Liver (tissue), 9 donors: ENCODE measurements around the gene TEC. TPM values are rescaled to one million over a fixed set of nuclear protein-coding genes. Genes with fewer than 3 reads are reported as not detected.

Experiments used
- DNase-seq: peaks from one replicate; pipeline ENCODE4 v3.0.0-alpha.2; 2017; ENCODE audit warnings: low spot score
- H3K27ac ChIP-seq, 2 donors: one replicate each; pipeline ENCODE4 v1.7.0; 2013; ENCODE audit warnings: inconsistent platforms in 2 of 2, low read length in 2 of 2, control low read depth in 1 of 2, low read depth in 1 of 2, mild to moderate bottlenecking in 1 of 2
- H3K27me3 ChIP-seq, 4 donors: one replicate each; pipeline versions ENCODE4 v1.6.1 to v1.7.0; 2013; ENCODE audit warnings: low read length in 3 of 4, inconsistent platforms in 1 of 4, mild to moderate bottlenecking in 1 of 4, moderate library complexity in 1 of 4; ENCODE audit not compliant: control insufficient read depth in 4 of 4, insufficient read depth in 4 of 4
- H3K36me3 ChIP-seq, 4 donors: one replicate each; pipeline versions ENCODE4 v1.6.1 to v1.7.0; 2013; ENCODE audit warnings: low read length in 3 of 4, mild to moderate bottlenecking in 3 of 4, low read depth in 1 of 4, moderate library complexity in 1 of 4; ENCODE audit not compliant: control insufficient read depth in 4 of 4, insufficient read depth in 3 of 4
- H3K4me1 ChIP-seq, 4 donors: one replicate each; pipeline versions ENCODE4 v1.6.1 to v1.7.0; 2013; ENCODE audit warnings: low read length in 3 of 4, mild to moderate bottlenecking in 3 of 4, moderate library complexity in 1 of 4; ENCODE audit not compliant: control insufficient read depth in 4 of 4, insufficient read depth in 4 of 4
- H3K4me3 ChIP-seq, 3 donors: one replicate each; pipeline versions ENCODE4 v1.6.1 to v1.7.0; 2013; ENCODE audit warnings: low read length in 3 of 3, control low read depth in 1 of 3, low read depth in 1 of 3, mild to moderate bottlenecking in 1 of 3
- H3K9ac ChIP-seq, 2 donors: one replicate each; pipeline ENCODE4 v1.7.0; 2013; ENCODE audit warnings: low read length in 2 of 2, mild to moderate bottlenecking in 2 of 2, moderate library complexity in 2 of 2, control low read depth in 1 of 2, low read depth in 1 of 2
- H3K9me3 ChIP-seq, 4 donors: one replicate each; pipeline versions ENCODE4 v1.6.1 to v1.7.0; 2013; ENCODE audit warnings: low read length in 3 of 4; ENCODE audit not compliant: control insufficient read depth in 4 of 4
- EGR1 ChIP-seq, 2 donors: IDR thresholded peaks; 2 replicates each; pipeline ENCODE4 v1.6.1; 2016 to 2018; ENCODE audit warnings: antibody characterized with exemption in 2 of 2, low read depth in 2 of 2
- FOXA1 ChIP-seq: IDR thresholded peaks from 2 replicates; pipeline ENCODE4 v1.6.1; 2016; ENCODE audit warnings: antibody characterized with exemption
- FOXA2 ChIP-seq: IDR thresholded peaks from 2 replicates; pipeline ENCODE4 v1.6.1; 2016; ENCODE audit warnings: antibody characterized with exemption
- GABPA ChIP-seq, 2 donors: IDR thresholded peaks in 1 of 2; conservative IDR thresholded peaks in 1 of 2; 2 replicates each; pipeline ENCODE4 v1.6.1; 2016; ENCODE audit warnings: antibody characterized with exemption in 2 of 2, mild to moderate bottlenecking in 1 of 2, moderate library complexity in 1 of 2
- HNF4G ChIP-seq: IDR thresholded peaks from 2 replicates; pipeline ENCODE4 v1.6.1; 2016; ENCODE audit warnings: antibody characterized with exemption
- JUND ChIP-seq, 2 donors: IDR thresholded peaks; 2 replicates each; pipeline ENCODE4 v1.6.1; 2016; ENCODE audit warnings: antibody characterized with exemption in 2 of 2
- NR2F2 ChIP-seq: IDR thresholded peaks from 2 replicates; pipeline ENCODE4 v1.6.1; 2016; ENCODE audit warnings: antibody characterized with exemption
- RAD21 ChIP-seq, 2 donors: IDR thresholded peaks; 2 replicates each; pipeline ENCODE4 v1.6.1; 2016; ENCODE audit warnings: antibody characterized with exemption in 2 of 2, mild to moderate bottlenecking in 2 of 2
- SP1 ChIP-seq: IDR thresholded peaks from 2 replicates; pipeline ENCODE4 v1.6.1; 2018; ENCODE audit warnings: antibody characterized with exemption, mild to moderate bottlenecking
- TAF1 ChIP-seq: conservative IDR thresholded peaks from 2 replicates; pipeline ENCODE4 v1.6.1; 2016; ENCODE audit warnings: antibody characterized with exemption, mild to moderate bottlenecking
- YY1 ChIP-seq: IDR thresholded peaks from 2 replicates; pipeline ENCODE4 v1.6.1; 2016; ENCODE audit warnings: antibody characterized with exemption, mild to moderate bottlenecking
- WGBS: extraction: QIAGEN DNeasy Blood & Tissue Kit; methylation state at CpG from one replicate; pipeline ENCODE4 v1.1.7; 2013; 5-methylcytosine and 5-hydroxymethylcytosine counted together
- polyA plus RNA-seq, 2 donors: library from polyadenylated mRNA; stranded (reverse) in 1 of 2; unstranded in 1 of 2; fragments of 200-250 nt in 1 of 2; fragments of >200 nt in 1 of 2; fragmentation: Nextera tagmentation in 1 of 2; extraction: Ambion mirVana in 1 of 2; gene quantifications; one replicate each; pipeline versions ENCODE4 v1.2.1 to v1.2.3, GENCODE V29; 2013 to 2015
- total RNA-seq, 2 donors: library from RNA; depleted of rRNA; stranded (reverse); fragments of >200 nt; gene quantifications; one replicate each; pipeline ENCODE4 v1.2.3, GENCODE V29; 2014
- TF ChIP-seq, protein P1 (sequence below): IDR thresholded peaks from 2 replicates; pipeline ENCODE4 v1.6.1; 2016; ENCODE audit warnings: antibody characterized with exemption, mild to moderate bottlenecking
- TF ChIP-seq, protein P2 (sequence below): IDR thresholded peaks from 2 replicates; pipeline ENCODE4 v1.6.1; 2016; ENCODE audit warnings: antibody characterized with exemption
- TF ChIP-seq, protein P3 (sequence below): IDR thresholded peaks from 2 replicates; pipeline ENCODE4 v1.6.1; 2016; ENCODE audit warnings: antibody characterized with exemption
- TF ChIP-seq, protein P4 (sequence below): fragments of 150-350 bp; IDR thresholded peaks from 2 replicates; pipeline ENCODE4 v1.5.1; 2017; ENCODE audit warnings: improper control_type of control experiment, low read depth, low read length; ENCODE audit not compliant: missing input control
- TF ChIP-seq, protein P5 (sequence below): IDR thresholded peaks from 2 replicates; pipeline ENCODE4 v1.6.1; 2016; ENCODE audit warnings: antibody characterized with exemption
- donor health status: healthy.
- donor health status: healthy.
- donor health status: healthy.
- donor health status: healthy.
- donor health status: healthy.

The TEC gene
- total and polyA plus RNA-seq, 4 donors: 1.1 to 4.7 (median 2.0) TPM

DNA sequence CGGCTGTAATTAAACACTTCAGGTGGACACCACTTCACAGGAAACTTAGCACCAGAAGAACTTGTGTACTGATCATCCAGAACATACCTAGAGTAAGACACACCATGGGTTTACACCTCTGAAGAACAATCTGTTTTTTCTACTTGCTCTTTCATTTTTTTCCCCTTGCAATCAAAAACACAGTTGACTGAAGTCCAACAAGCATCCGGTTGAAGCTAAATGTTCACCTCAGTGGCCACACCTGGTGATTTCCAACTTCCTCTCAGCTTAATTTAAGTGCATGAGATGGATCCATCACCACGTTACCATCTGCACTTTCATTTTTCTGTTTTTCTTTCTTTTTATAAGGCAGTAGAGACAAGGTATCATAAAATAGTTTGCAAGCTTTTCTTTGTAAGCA is 130.7 kb downstream of the TEC start:
- TF ChIP-seq EGR1 (IDR thresholded peaks at IDR 0.05; ENCODE audit: low read depth in 2 of 2) (no peak), GABPA (IDR thresholded peaks at IDR 0.05 in 1 of 2, conservative IDR thresholded peaks at IDR 0.05 in 1 of 2) (no peak)
- TF ChIP-seq, protein P1, sequence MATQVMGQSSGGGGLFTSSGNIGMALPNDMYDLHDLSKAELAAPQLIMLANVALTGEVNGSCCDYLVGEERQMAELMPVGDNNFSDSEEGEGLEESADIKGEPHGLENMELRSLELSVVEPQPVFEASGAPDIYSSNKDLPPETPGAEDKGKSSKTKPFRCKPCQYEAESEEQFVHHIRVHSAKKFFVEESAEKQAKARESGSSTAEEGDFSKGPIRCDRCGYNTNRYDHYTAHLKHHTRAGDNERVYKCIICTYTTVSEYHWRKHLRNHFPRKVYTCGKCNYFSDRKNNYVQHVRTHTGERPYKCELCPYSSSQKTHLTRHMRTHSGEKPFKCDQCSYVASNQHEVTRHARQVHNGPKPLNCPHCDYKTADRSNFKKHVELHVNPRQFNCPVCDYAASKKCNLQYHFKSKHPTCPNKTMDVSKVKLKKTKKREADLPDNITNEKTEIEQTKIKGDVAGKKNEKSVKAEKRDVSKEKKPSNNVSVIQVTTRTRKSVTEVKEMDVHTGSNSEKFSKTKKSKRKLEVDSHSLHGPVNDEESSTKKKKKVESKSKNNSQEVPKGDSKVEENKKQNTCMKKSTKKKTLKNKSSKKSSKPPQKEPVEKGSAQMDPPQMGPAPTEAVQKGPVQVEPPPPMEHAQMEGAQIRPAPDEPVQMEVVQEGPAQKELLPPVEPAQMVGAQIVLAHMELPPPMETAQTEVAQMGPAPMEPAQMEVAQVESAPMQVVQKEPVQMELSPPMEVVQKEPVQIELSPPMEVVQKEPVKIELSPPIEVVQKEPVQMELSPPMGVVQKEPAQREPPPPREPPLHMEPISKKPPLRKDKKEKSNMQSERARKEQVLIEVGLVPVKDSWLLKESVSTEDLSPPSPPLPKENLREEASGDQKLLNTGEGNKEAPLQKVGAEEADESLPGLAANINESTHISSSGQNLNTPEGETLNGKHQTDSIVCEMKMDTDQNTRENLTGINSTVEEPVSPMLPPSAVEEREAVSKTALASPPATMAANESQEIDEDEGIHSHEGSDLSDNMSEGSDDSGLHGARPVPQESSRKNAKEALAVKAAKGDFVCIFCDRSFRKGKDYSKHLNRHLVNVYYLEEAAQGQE: no peak
- H3K27ac ChIP-seq: no peak overlapping the region

DNA sequence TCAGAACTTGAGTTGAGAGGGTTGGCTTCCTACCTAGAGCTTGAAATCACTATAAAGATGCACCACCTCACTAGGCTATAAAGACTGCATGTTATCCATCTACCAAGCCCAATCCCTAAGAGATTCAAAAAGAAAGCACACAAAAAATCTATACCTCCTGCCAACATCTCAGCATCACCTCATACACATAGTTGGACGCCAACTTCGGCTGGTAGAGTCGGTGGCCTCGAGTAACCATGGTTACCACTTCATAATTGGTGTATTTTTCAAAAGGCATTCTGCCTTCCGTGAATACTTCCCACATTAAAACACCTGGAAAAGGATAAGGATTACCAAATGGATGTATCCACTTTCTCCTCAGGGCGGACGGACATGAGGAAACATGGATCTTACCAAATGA is 131.1 kb downstream of the TEC start:
- H3K4me1 ChIP-seq: no peaks in the 10 kb centered on the region
- H3K27me3 ChIP-seq: no peaks in the 10 kb centered on the region
- no peak overlapping the region for H3K4me3 ChIP-seq
- no peak overlapping the region for H3K27ac ChIP-seq
- no peaks in the 10 kb centered on the region for H3K9me3 ChIP-seq
- no peak for DNase-seq
- peaks cover 2 to 25% (median 21%) of the 10 kb centered on the region in 4 donors for H3K36me3 ChIP-seq
- no peak for TF ChIP-seq EGR1 (IDR thresholded peaks at IDR 0.05; ENCODE audit: low read depth in 2 of 2)
- H3K9ac ChIP-seq: no peak overlapping the region
- 96% methylated on average over 7 of the region's 7 CpGs for WGBS

More for the DNA sequence above, 130.7 kb downstream of the TEC start:
- WGBS: 78% methylated on average over 3 of the region's 3 CpGs
- H3K36me3 ChIP-seq: peaks cover 4 to 25% (median 21%) of the 10 kb centered on the region in 4 donors
- no peak overlapping the region for H3K4me3 ChIP-seq
- H3K9ac ChIP-seq: no peak overlapping the region
- no peaks in the 10 kb centered on the region for H3K4me1 ChIP-seq
- DNase-seq: no peak
- H3K9me3 ChIP-seq: no peaks in the 10 kb centered on the region
- no peaks in the 10 kb centered on the region for H3K27me3 ChIP-seq

DNA sequence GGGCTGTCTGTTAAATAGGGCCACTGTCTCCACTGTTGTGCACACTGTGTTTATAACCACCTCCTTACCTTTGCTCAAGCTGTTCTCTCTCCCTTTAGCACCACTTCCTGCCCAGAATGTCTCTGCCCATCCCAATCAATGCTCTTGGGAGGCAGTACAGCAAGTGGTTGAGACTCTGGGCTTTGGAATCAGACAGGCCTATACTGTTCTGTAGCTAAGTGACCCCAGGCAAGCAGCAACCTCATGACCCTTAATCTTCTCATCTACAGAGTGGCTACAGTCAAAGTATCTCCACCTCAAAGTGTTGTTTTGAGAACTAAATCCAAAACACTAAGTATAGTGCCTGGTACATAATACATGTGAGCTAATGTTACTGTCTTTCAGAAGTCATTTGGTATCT is 131.8 kb downstream of the TEC start:
- H3K27ac ChIP-seq: no peak overlapping the region
- H3K9ac ChIP-seq: no peak overlapping the region
- no peaks in the 10 kb centered on the region for H3K4me1 ChIP-seq
- H3K4me3 ChIP-seq: no peak overlapping the region
- peaks cover 2 to 25% (median 21%) of the 10 kb centered on the region in 4 donors for H3K36me3 ChIP-seq
- DNase-seq: no peak
- TF ChIP-seq, protein P2, sequence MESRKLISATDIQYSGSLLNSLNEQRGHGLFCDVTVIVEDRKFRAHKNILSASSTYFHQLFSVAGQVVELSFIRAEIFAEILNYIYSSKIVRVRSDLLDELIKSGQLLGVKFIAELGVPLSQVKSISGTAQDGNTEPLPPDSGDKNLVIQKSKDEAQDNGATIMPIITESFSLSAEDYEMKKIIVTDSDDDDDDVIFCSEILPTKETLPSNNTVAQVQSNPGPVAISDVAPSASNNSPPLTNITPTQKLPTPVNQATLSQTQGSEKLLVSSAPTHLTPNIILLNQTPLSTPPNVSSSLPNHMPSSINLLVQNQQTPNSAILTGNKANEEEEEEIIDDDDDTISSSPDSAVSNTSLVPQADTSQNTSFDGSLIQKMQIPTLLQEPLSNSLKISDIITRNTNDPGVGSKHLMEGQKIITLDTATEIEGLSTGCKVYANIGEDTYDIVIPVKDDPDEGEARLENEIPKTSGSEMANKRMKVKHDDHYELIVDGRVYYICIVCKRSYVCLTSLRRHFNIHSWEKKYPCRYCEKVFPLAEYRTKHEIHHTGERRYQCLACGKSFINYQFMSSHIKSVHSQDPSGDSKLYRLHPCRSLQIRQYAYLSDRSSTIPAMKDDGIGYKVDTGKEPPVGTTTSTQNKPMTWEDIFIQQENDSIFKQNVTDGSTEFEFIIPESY: no peak
- no peak for TF ChIP-seq SP1
- TF ChIP-seq, protein P3, sequence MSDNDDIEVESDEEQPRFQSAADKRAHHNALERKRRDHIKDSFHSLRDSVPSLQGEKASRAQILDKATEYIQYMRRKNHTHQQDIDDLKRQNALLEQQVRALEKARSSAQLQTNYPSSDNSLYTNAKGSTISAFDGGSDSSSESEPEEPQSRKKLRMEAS: no peak
- no peak for TF ChIP-seq RAD21 (IDR thresholded peaks at IDR 0.05)
- no peak for TF ChIP-seq FOXA2
- TF ChIP-seq FOXA1: no peak
- no peak for TF ChIP-seq JUND (IDR thresholded peaks at IDR 0.05)
- TF ChIP-seq, protein P4, sequence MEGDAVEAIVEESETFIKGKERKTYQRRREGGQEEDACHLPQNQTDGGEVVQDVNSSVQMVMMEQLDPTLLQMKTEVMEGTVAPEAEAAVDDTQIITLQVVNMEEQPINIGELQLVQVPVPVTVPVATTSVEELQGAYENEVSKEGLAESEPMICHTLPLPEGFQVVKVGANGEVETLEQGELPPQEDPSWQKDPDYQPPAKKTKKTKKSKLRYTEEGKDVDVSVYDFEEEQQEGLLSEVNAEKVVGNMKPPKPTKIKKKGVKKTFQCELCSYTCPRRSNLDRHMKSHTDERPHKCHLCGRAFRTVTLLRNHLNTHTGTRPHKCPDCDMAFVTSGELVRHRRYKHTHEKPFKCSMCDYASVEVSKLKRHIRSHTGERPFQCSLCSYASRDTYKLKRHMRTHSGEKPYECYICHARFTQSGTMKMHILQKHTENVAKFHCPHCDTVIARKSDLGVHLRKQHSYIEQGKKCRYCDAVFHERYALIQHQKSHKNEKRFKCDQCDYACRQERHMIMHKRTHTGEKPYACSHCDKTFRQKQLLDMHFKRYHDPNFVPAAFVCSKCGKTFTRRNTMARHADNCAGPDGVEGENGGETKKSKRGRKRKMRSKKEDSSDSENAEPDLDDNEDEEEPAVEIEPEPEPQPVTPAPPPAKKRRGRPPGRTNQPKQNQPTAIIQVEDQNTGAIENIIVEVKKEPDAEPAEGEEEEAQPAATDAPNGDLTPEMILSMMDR: no peak
- no peak for TF ChIP-seq EGR1 (IDR thresholded peaks at IDR 0.05; ENCODE audit: low read depth in 2 of 2)
- no peak for TF ChIP-seq NR2F2
- no peak for TF ChIP-seq HNF4G
- TF ChIP-seq TAF1: no peak
- TF ChIP-seq, protein P5, sequence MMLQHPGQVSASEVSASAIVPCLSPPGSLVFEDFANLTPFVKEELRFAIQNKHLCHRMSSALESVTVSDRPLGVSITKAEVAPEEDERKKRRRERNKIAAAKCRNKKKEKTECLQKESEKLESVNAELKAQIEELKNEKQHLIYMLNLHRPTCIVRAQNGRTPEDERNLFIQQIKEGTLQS: no peak
- TF ChIP-seq GABPA (IDR thresholded peaks at IDR 0.05 in 1 of 2, conservative IDR thresholded peaks at IDR 0.05 in 1 of 2): no peak
- no peak for TF ChIP-seq YY1
- no peaks in the 10 kb centered on the region for H3K27me3 ChIP-seq
- no peaks in the 10 kb centered on the region for H3K9me3 ChIP-seq
